Gastrocnemius medialis (tissue), 4 donors: ENCODE measurements around the gene CASK.

ENCODE experiments used
- CTCF ChIP-seq, 5 experiments: fragments of 450-650 bp in 3 of 5; fragments of 200-600 bp in 2 of 5; sonication (generic) in 2 of 5; IDR thresholded peaks in 4 of 5; conservative IDR thresholded peaks in 1 of 5; 1 replicate in 4 of 5; 2 replicates in 1 of 5; pipeline ENCODE4 v1.5.1; 2016 to 2019; ENCODE audit warnings: antibody characterized with exemption in 5 of 5, mild to moderate bottlenecking in 3 of 5, moderate library complexity in 3 of 5
- POLR2A ChIP-seq, 2 donors: fragments of 450-650 bp; IDR thresholded peaks; one replicate each; pipeline ENCODE4 v1.6.1; 2017; ENCODE audit warnings: antibody characterized with exemption in 2 of 2, mild to moderate bottlenecking in 2 of 2, moderate library complexity in 2 of 2

DNA sequence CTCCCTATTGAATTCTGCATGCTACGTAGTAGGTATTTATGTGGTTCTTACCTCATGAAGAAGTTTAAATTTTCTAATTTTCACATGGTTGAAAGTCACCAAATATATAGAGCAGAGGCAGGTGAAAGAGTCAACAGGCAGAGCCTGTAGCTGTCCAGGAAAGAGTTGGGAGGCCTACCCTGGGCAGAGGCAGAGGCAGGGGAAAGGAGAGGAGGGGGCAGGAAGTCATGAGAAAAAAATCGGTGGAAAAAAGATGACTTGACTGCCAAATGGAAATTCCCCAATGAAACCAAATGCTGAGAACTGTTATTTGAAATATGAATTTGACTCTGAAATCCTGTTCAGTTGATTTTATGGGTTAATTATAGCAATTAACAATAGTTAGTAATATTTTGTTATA lies 257.7 kb downstream of the CASK start:
- TF ChIP-seq POLR2A (IDR thresholded peaks at IDR 0.05) (no peak), CTCF (IDR thresholded peaks at IDR 0.05 in 4 of 5, conservative IDR thresholded peaks at IDR 0.05 in 1 of 5) (no peak)
